Endothelial cell (in vitro differentiated cells): ENCODE results near the gene CSF1. TPM values are rescaled to one million over a fixed set of nuclear protein-coding genes. Genes with fewer than 3 reads are reported as not detected.
"Not testable (repeated sequence)": the region's sequence is repeated elsewhere in the genome, so short reads cannot be mapped to it uniquely, and the experiment has no call there.

Experiments used
- DNase-seq: peaks from one replicate; pipeline ENCODE4 v3.0.0; 2021; ENCODE audit warnings: low spot score
- H3K27ac Mint-ChIP-seq: one replicate; pipeline ENCODE4 v1.8.0; 2021; ENCODE audit warnings: mixed read lengths, inconsistent platforms; ENCODE audit not compliant: unreplicated experiment
- H3K27me3 Mint-ChIP-seq: one replicate; pipeline ENCODE4 v1.8.0; 2021; ENCODE audit warnings: mild to moderate bottlenecking, moderate library complexity, mixed read lengths, inconsistent platforms; ENCODE audit not compliant: unreplicated experiment
- H3K36me3 Mint-ChIP-seq: one replicate; pipeline ENCODE4 v1.8.0; 2021; ENCODE audit warnings: mild to moderate bottlenecking, low read depth, mixed read lengths, inconsistent platforms; ENCODE audit not compliant: unreplicated experiment
- H3K4me1 Mint-ChIP-seq: one replicate; pipeline ENCODE4 v1.8.0; 2021; ENCODE audit warnings: mild to moderate bottlenecking, mixed read lengths, inconsistent platforms; ENCODE audit not compliant: unreplicated experiment
- H3K4me3 Mint-ChIP-seq: one replicate; pipeline ENCODE4 v1.8.0; 2021; ENCODE audit warnings: mild to moderate bottlenecking, mixed read lengths, inconsistent platforms; ENCODE audit not compliant: unreplicated experiment
- H3K9me3 Mint-ChIP-seq: one replicate; pipeline ENCODE4 v1.8.0; 2021; ENCODE audit warnings: mixed read lengths, inconsistent platforms; ENCODE audit not compliant: unreplicated experiment
- total RNA-seq: library from RNA; stranded (reverse); fragmentation: NEBNext Ultra II Directional; extraction: Animal tissue kit (Norgen Biotek cat#: 25700); gene quantifications from one replicate; pipeline ENCODE4 v1.2.1, GENCODE V29; 2021; ENCODE audit not compliant: unreplicated experiment
- TF ChIP-seq, protein P1 (sequence below): fragments of 200-600 bp; sonication (generic); IDR thresholded peaks from one replicate; pipeline ENCODE4 v1.5.0; 2021; ENCODE audit warnings: antibody characterized with exemption; ENCODE audit not compliant: unreplicated experiment

Gene CSF1
- total RNA-seq, 1 donor from 2014 or later, result 2.1 TPM

DNA sequence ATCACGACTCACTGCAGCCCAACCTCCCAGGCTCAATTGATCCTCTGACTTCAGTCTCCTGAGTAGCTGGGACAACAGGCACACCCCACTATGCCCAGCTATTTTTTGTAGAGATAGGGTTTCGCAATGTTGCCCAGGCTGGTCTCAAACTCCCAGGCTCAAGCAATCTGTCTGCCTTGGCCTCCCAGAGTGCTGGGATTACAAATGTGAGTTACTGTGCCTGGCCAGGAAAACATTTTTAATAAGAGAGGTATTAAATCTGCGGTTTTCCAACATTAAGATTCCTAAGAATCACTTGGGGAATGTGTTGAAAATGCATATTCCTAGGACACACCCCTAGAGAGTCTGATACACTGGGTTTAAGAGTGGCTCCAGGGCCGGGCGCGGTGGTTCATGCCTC, 8.7 kb downstream of the CSF1 start:
- Mint-ChIP-seq H3K27me3 (peaks cover 11% of the 10 kb centered on the region), H3K9me3 (no peaks in the 10 kb centered on the region), H3K4me1 (peaks cover 27% of the 10 kb centered on the region), H3K27ac (no peak overlapping the region), H3K4me3 (no peak overlapping the region), H3K36me3 (peaks cover 13% of the 10 kb centered on the region)
- TF ChIP-seq, protein P1, sequence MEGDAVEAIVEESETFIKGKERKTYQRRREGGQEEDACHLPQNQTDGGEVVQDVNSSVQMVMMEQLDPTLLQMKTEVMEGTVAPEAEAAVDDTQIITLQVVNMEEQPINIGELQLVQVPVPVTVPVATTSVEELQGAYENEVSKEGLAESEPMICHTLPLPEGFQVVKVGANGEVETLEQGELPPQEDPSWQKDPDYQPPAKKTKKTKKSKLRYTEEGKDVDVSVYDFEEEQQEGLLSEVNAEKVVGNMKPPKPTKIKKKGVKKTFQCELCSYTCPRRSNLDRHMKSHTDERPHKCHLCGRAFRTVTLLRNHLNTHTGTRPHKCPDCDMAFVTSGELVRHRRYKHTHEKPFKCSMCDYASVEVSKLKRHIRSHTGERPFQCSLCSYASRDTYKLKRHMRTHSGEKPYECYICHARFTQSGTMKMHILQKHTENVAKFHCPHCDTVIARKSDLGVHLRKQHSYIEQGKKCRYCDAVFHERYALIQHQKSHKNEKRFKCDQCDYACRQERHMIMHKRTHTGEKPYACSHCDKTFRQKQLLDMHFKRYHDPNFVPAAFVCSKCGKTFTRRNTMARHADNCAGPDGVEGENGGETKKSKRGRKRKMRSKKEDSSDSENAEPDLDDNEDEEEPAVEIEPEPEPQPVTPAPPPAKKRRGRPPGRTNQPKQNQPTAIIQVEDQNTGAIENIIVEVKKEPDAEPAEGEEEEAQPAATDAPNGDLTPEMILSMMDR, result no peak
- DNase-seq, result no peak

DNA sequence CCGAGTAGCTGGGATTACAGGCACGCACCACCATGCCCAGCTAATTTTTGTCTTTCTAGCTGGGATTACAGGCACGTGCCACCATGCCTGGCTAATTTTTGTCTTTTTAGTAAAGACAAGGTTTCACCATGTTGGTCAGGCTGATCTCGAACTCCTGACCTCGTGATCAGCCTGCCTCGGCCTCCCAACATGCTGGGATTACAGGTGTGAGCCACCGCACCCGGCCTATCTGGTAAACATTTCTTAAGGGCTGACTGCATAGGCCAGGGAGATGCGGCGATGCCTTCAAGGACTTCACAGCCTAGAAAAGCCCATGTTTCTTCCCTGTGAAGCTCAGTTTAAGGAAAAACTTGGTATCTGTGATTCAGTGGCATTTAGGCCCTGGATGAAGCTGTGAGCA, 9.7 kb downstream of the CSF1 start:
- H3K27ac Mint-ChIP-seq, DNase-seq, H3K9me3 Mint-ChIP-seq, H3K4me3 Mint-ChIP-seq: not testable (repeated sequence)
- H3K27me3 Mint-ChIP-seq, result peaks cover 14% of the 10 kb centered on the region
- peaks cover 38% of the 10 kb centered on the region for H3K4me1 Mint-ChIP-seq
- peaks cover 18% of the 10 kb centered on the region for H3K36me3 Mint-ChIP-seq

DNA sequence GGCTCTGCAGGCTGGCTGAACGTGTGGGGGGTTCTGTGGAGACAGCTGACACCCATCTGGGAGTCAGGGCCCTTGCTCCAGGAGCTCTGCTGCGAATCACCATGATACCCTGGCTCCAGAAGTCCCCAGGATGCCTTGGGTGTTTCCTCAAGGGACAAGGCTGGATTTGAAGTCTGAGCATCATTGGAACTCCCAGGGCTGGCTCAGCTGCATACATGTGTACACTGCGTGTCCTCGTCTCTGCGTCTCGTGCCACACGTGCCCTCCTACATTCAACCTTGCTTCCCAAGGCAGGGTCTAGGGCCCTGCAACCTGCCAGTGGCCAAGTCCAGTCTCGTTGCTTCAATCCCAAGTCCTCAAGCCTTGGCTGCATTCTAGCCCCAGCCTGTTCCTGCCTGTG, 11.7 kb downstream of the CSF1 start:
- H3K27me3 Mint-ChIP-seq, result peaks cover 12% of the 10 kb centered on the region
- H3K9me3 Mint-ChIP-seq, result peaks cover 4% of the 10 kb centered on the region
- no peak for DNase-seq
- TF ChIP-seq, protein P1, result no peak
- peaks cover 42% of the 10 kb centered on the region for H3K4me1 Mint-ChIP-seq
- no peak overlapping the region for H3K4me3 Mint-ChIP-seq
- peaks cover 26% of the 10 kb centered on the region for H3K36me3 Mint-ChIP-seq
- no peak overlapping the region for H3K27ac Mint-ChIP-seq

DNA sequence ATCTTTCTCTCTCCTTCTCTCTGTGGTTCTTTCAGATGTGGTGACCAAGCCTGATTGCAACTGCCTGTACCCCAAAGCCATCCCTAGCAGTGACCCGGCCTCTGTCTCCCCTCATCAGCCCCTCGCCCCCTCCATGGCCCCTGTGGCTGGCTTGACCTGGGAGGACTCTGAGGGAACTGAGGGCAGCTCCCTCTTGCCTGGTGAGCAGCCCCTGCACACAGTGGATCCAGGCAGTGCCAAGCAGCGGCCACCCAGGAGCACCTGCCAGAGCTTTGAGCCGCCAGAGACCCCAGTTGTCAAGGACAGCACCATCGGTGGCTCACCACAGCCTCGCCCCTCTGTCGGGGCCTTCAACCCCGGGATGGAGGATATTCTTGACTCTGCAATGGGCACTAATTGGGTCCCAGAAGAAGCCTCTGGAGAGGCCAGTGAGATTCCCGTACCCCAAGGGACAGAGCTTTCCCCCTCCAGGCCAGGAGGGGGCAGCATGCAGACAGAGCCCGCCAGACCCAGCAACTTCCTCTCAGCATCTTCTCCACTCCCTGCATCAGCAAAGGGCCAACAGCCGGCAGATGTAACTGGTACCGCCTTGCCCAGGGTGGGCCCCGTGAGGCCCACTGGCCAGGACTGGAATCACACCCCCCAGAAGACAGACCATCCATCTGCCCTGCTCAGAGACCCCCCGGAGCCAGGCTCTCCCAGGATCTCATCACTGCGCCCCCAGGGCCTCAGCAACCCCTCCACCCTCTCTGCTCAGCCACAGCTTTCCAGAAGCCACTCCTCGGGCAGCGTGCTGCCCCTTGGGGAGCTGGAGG, 12.7 kb downstream of the CSF1 start:
- TF ChIP-seq, protein P1, result peak; percentile 46
- H3K4me3 Mint-ChIP-seq, result no peak overlapping the region
- peaks cover 23% of the 10 kb centered on the region for H3K36me3 Mint-ChIP-seq
- peaks cover 4% of the 10 kb centered on the region for H3K9me3 Mint-ChIP-seq
- H3K27me3 Mint-ChIP-seq, result peaks cover 14% of the 10 kb centered on the region
- DNase-seq, result peak; percentile 36
- H3K27ac Mint-ChIP-seq, result no peak overlapping the region
- peaks cover 34% of the 10 kb centered on the region for H3K4me1 Mint-ChIP-seq

DNA sequence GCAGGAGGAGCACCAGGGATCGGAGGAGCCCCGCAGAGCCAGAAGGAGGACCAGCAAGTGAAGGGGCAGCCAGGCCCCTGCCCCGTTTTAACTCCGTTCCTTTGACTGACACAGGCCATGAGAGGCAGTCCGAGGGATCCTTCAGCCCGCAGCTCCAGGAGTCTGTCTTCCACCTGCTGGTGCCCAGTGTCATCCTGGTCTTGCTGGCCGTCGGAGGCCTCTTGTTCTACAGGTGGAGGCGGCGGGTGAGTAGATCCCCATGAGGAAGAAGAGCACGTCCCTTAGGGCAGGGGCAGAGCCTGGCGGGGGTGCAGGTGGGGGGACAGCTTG, 13.3 kb downstream of the CSF1 start:
- DNase-seq, result no peak
- no peak overlapping the region for H3K4me3 Mint-ChIP-seq
- H3K27ac Mint-ChIP-seq, result no peak overlapping the region
- H3K9me3 Mint-ChIP-seq, result peaks cover 4% of the 10 kb centered on the region
- peaks cover 13% of the 10 kb centered on the region for H3K27me3 Mint-ChIP-seq
- TF ChIP-seq, protein P1, result no peak
- H3K4me1 Mint-ChIP-seq, result peaks cover 33% of the 10 kb centered on the region
- peaks cover 17% of the 10 kb centered on the region for H3K36me3 Mint-ChIP-seq
